Fibroblast of peridontal ligament (primary cell): ENCODE measurements around the gene PSMD2.

Experiments used
- DNase-seq: peaks from one replicate; pipeline ENCODE4 v3.0.0-alpha.2; 2010; ENCODE audit errors: extremely low read depth

The PSMD2 gene

GRCh38 chr3:184316792-184317191, 17.8 kb downstream of the PSMD2 start:
- DNase-seq, result no peak

- no peak for DNase-seq
Measured at GRCh38 chr3:184317201-184317600, 18.2 kb downstream of the PSMD2 start.

GRCh38 chr3:184320104-184320445, 21.0 kb downstream of the PSMD2 start:
- peak; percentile 97 for DNase-seq

- no peak for DNase-seq
Measured at GRCh38 chr3:184321666-184322065, 22.6 kb downstream of the PSMD2 start.

GRCh38 chr3:184322731-184323487, 23.9 kb downstream of the PSMD2 start:
- DNase-seq, result no peak

GRCh38 chr3:184323696-184324095, 24.7 kb downstream of the PSMD2 start:
- DNase-seq, result no peak

- no peak for DNase-seq
Measured at GRCh38 chr3:184325269-184325668, 26.2 kb downstream of the PSMD2 start.

GRCh38 chr3:184325715-184326369, 26.8 kb downstream of the PSMD2 start:
- no peak for DNase-seq

GRCh38 chr3:184327171-184327570, 28.1 kb downstream of the PSMD2 start:
- DNase-seq, result no peak

GRCh38 chr3:184328516-184328915, 29.5 kb downstream of the PSMD2 start:
- DNase-seq, result no peak

- peak; percentile 59 for DNase-seq
Measured at GRCh38 chr3:184332370-184333090, 33.5 kb downstream of the PSMD2 start.

GRCh38 chr3:184333190-184333589, 34.1 kb downstream of the PSMD2 start:
- no peak for DNase-seq

- DNase-seq, result no peak
Measured at GRCh38 chr3:184333700-184334099, 34.7 kb downstream of the PSMD2 start.

- DNase-seq, result peak; percentile 35
Measured at GRCh38 chr3:184334470-184335158, 35.6 kb downstream of the PSMD2 start.

GRCh38 chr3:184335291-184335660, 36.2 kb downstream of the PSMD2 start:
- no peak for DNase-seq

GRCh38 chr3:184335661-184336546, 36.9 kb downstream of the PSMD2 start:
- DNase-seq, result peak; percentile 71

- peak; percentile 75 for DNase-seq
Measured at GRCh38 chr3:184336547-184337398, 37.7 kb downstream of the PSMD2 start.

- peak; percentile 63 for DNase-seq
Measured at GRCh38 chr3:184337399-184337714, 38.3 kb downstream of the PSMD2 start, which contains the start of gene FAM131A. TSS of gene FAM131A (plus strand) at chr3:184337600. CDS start at chr3:184337631, 31 bp downstream.

GRCh38 chr3:184337981-184338380, 38.9 kb downstream of the PSMD2 start:
- DNase-seq, result no peak

- peak; percentile 60 for DNase-seq
Measured at GRCh38 chr3:184338511-184338945, 39.5 kb downstream of the PSMD2 start.
